ENCODE data around the gene GRIA1. TPM values are rescaled to one million over a fixed set of nuclear protein-coding genes. Genes with fewer than 3 reads are reported as not detected.

The GRIA1 gene
- total RNA-seq, 4 donors from 2014 or later = 0.63 to 1.2 (median 0.93) TPM

- no peak for TF ChIP-seq POLR2A (IDR thresholded peaks at IDR 0.05; ENCODE audit: low read depth)
- no peak overlapping the region for H3K4me3 ChIP-seq
- H3K27ac ChIP-seq (replicated peaks in 1 of 4) = no peak overlapping the region
- H3K9me3 ChIP-seq = no peaks in the 10 kb centered on the region
- no peaks in the 10 kb centered on the region for H3K4me1 ChIP-seq
- no peaks in the 10 kb centered on the region for H3K27me3 ChIP-seq
- DNase-seq (ENCODE audit: extremely low spot score) = no peak
- intact Hi-C loops (cut with DNase I) = no loop called here
- no peaks in the 10 kb centered on the region for H3K36me3 ChIP-seq
These were observed 292.8 kb downstream of the GRIA1 start for GRCh38 chr5:153783362-153783658.

DNA sequence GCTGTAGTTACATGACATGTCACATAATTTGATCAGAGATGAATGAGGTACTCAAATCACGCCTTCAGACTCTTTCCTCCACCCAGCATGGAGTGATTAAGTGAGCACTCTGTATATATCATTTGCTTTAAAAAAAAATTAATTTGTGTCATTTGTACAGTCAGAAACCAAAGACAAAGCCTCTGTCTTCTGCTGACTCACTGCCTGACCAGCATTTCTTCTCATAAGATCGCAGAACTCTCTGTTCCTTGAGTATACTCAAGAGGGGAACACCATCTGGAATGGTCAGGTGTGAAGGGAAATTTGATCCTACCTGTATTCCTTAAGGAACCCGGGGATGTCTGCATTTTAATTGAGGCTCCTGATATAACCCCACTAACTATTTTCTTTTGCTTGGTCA is 293.8 kb downstream of the GRIA1 start:
- Histone ChIP-seq H3K27me3 (no peaks in the 10 kb centered on the region), H3K36me3 (no peaks in the 10 kb centered on the region), H3K4me1 (no peaks in the 10 kb centered on the region), H3K4me3 (no peak overlapping the region), H3K27ac (replicated peaks in 1 of 4) (no peak overlapping the region), H3K9me3 (no peaks in the 10 kb centered on the region)
- TF ChIP-seq POLR2A (IDR thresholded peaks at IDR 0.05; ENCODE audit: low read depth) (no peak), CTCF (IDR thresholded peaks at IDR 0.05) (no peak), EP300 (IDR thresholded peaks at IDR 0.05) (no peak)
- WGBS = 72% methylated on average over 3 of the region's 3 CpGs
- DNase-seq (ENCODE audit: extremely low spot score) = no peak
- intact Hi-C loops (cut with DNase I) = no loop called here

GRCh38 chr5:153791339-153791738 is 300.9 kb downstream of the GRIA1 start:
- intact Hi-C loops (cut with DNase I) = no loop called here
- no peak for TF ChIP-seq POLR2AphosphoS5 (IDR thresholded peaks at IDR 0.05)
- no peak for TF ChIP-seq EP300 (IDR thresholded peaks at IDR 0.05)
- Histone ChIP-seq H3K4me3 (no peak overlapping the region), H3K9me3 (no peaks in the 10 kb centered on the region), H3K36me3 (no peaks in the 10 kb centered on the region), H3K27ac (replicated peaks in 1 of 4) (no peak overlapping the region), H3K27me3 (no peaks in the 10 kb centered on the region), H3K4me1 (no peaks in the 10 kb centered on the region)
- DNase-seq (ENCODE audit: extremely low spot score) = no peak
- 91% methylated on average over 2 of the region's 2 CpGs for WGBS

GRCh38 chr5:153792305-153792704 is 301.8 kb downstream of the GRIA1 start:
- no peak for TF ChIP-seq CTCF (IDR thresholded peaks at IDR 0.05)
- DNase-seq (ENCODE audit: extremely low spot score) = no peak
- H3K27ac ChIP-seq (replicated peaks in 1 of 4) = no peak overlapping the region
- no peaks in the 10 kb centered on the region for H3K9me3 ChIP-seq
- no peak overlapping the region for H3K4me3 ChIP-seq
- intact Hi-C loops (cut with DNase I) = no loop called here
- H3K36me3 ChIP-seq = no peaks in the 10 kb centered on the region
- no peaks in the 10 kb centered on the region for H3K4me1 ChIP-seq
- no peaks in the 10 kb centered on the region for H3K27me3 ChIP-seq

- 80% methylated on average over 1 of the region's 1 CpG for WGBS
- H3K36me3 ChIP-seq = no peaks in the 10 kb centered on the region
- no peak overlapping the region for H3K4me3 ChIP-seq
- H3K27ac ChIP-seq (replicated peaks in 1 of 4) = no peak overlapping the region
- DNase-seq (ENCODE audit: extremely low spot score) = no peak
- no peaks in the 10 kb centered on the region for H3K4me1 ChIP-seq
- H3K9me3 ChIP-seq = no peaks in the 10 kb centered on the region
- intact Hi-C loops (cut with DNase I) = no loop called here
- TF ChIP-seq CTCF (IDR thresholded peaks at IDR 0.05) = no peak
- no peak for TF ChIP-seq POLR2AphosphoS5 (IDR thresholded peaks at IDR 0.05)
- no peak for TF ChIP-seq POLR2A (IDR thresholded peaks at IDR 0.05; ENCODE audit: low read depth)
- TF ChIP-seq EP300 (IDR thresholded peaks at IDR 0.05) = no peak
- H3K27me3 ChIP-seq = no peaks in the 10 kb centered on the region
These were observed 303.2 kb downstream of the GRIA1 start for GRCh38 chr5:153793699-153794098.

GRCh38 chr5:153794327-153794726 is 303.9 kb downstream of the GRIA1 start:
- Histone ChIP-seq H3K27me3 (no peaks in the 10 kb centered on the region), H3K9me3 (no peaks in the 10 kb centered on the region), H3K27ac (replicated peaks in 1 of 4) (no peak overlapping the region), H3K36me3 (no peaks in the 10 kb centered on the region), H3K4me1 (no peaks in the 10 kb centered on the region), H3K4me3 (no peak overlapping the region)
- TF ChIP-seq CTCF (IDR thresholded peaks at IDR 0.05) (no peak), POLR2AphosphoS5 (IDR thresholded peaks at IDR 0.05) (no peak), EP300 (IDR thresholded peaks at IDR 0.05) (no peak), POLR2A (IDR thresholded peaks at IDR 0.05; ENCODE audit: low read depth) (no peak)
- DNase-seq (ENCODE audit: extremely low spot score) = no peak
- WGBS = 90% methylated on average over 10 of the region's 10 CpGs
- intact Hi-C loops (cut with DNase I) = no loop called here
